A549 (cell line): ENCODE data around the gene NECTIN1. TPM values are rescaled to one million over a fixed set of nuclear protein-coding genes. Genes with fewer than 3 reads are reported as not detected.

Experiments used
- ATAC-seq, 2 experiments: fragments of 200-7000 bp in 1 of 2; fragments of >200 bp in 1 of 2; cut with Nextera tagmentation in 1 of 2; cut with Tn5 transposase in 1 of 2; 3 replicates each; pipeline versions ENCODE4 v1.8.0 to v1.9.1; 2018 to 2020; ENCODE audit warnings: mild to moderate bottlenecking in 1 of 2, moderate library complexity in 1 of 2
- CTCF ChIA-PET: fragments of 300-600 bp; sonication (Branson Sonifier 250); formaldehyde crosslinking; extraction: SDS; loops from one replicate; lab custom pipeline; 2021; ENCODE audit warnings: antibody characterized with exemption, inconsistent platforms; lab: Yijun Ruan, JAX
- POLR2A ChIA-PET: fragments of 350-600 bp; formaldehyde crosslinking; extraction: SDS; loops from one replicate; lab custom pipeline; 2021; ENCODE audit warnings: antibody characterized with exemption, inconsistent platforms; lab: Yijun Ruan, JAX
- DNase-seq, 2 experiments: peaks; one replicate each; pipeline versions ENCODE4 v3.0.0 to v3.0.0-alpha.2; 2011 to 2016; ENCODE audit warnings: low read depth in 1 of 2, low spot score in 1 of 2
- FAIRE-seq: peaks from 2 replicates; lab custom pipeline; 2011; peaks lifted over from hg19 to GRCh38; lab: Jason Lieb, UNC
- H3K27ac ChIP-seq, 2 experiments: fragments of >200 bp; sonication (Bioruptor Twin); formaldehyde crosslinking; 3 replicates each; pipeline ENCODE4 v1.5.1; 2016 to 2017
- H3K4me1 ChIP-seq: fragments of >200 bp; sonication (Bioruptor Twin); formaldehyde crosslinking; 3 replicates; pipeline ENCODE4 v1.6.1; 2016
- H3K4me2 ChIP-seq: fragments of >200 bp; sonication (Bioruptor Twin); formaldehyde crosslinking; 3 replicates; pipeline ENCODE4 v1.6.1; 2016
- H3K4me3 ChIP-seq: fragments of >200 bp; sonication (Bioruptor Twin); formaldehyde crosslinking; 3 replicates; pipeline ENCODE4 v1.5.1; 2016
- H3K9me3 ChIP-seq: fragments of >200 bp; sonication (Bioruptor Twin); formaldehyde crosslinking; 3 replicates; pipeline ENCODE4 v1.6.1; 2016
- CBX2 ChIP-seq: fragments of 200-600 bp; sonication (generic); IDR thresholded peaks from 2 replicates; pipeline ENCODE4 v1.6.1; 2016; ENCODE audit warnings: low read depth, mild to moderate bottlenecking, borderline replicate concordance
- CHD2 ChIP-seq: fragments of 150-350 bp; IDR thresholded peaks from 2 replicates; pipeline ENCODE4 v1.6.1; 2014; ENCODE audit warnings: low read length; ENCODE audit not compliant: partially characterized antibody
- CHD4 ChIP-seq: fragments of 200-600 bp; sonication (generic); IDR thresholded peaks from 2 replicates; pipeline ENCODE4 v1.6.1; 2016; ENCODE audit warnings: antibody characterized with exemption, mild to moderate bottlenecking, borderline replicate concordance
- CTCF ChIP-seq: fragments of >200 bp; sonication (Bioruptor Twin); formaldehyde crosslinking; IDR thresholded peaks from 3 replicates; pipeline ENCODE4 v1.5.1; 2016
- EHMT2 ChIP-seq: fragments of 200-600 bp; sonication (generic); IDR thresholded peaks from 2 replicates; pipeline ENCODE4 v1.6.1; 2016; ENCODE audit warnings: antibody characterized with exemption, low read depth, mild to moderate bottlenecking, moderate library complexity
- ESRRA ChIP-seq: fragments of 150-350 bp; IDR thresholded peaks from 2 replicates; pipeline ENCODE4 v1.6.1; 2014; ENCODE audit warnings: mild to moderate bottlenecking, low read length, borderline replicate concordance
- FOXS1 ChIP-seq: fragments of 250-450 bp; sonication (Bioruptor Pico); IDR thresholded peaks from 2 replicates; pipeline ENCODE4 v1.5.0; 2020; ENCODE audit warnings: mild to moderate bottlenecking, moderate library complexity
- HEYL ChIP-seq: fragments of 250-450 bp; sonication (Bioruptor Pico); IDR thresholded peaks from 2 replicates; pipeline ENCODE4 v1.8.0; 2021; ENCODE audit warnings: mild to moderate bottlenecking, moderate library complexity
- HOXA7 ChIP-seq: fragments of 250-450 bp; sonication (Bioruptor Pico); IDR thresholded peaks from 2 replicates; pipeline ENCODE4 v1.5.0; 2020; ENCODE audit warnings: mild to moderate bottlenecking, moderate library complexity
- KDM1A ChIP-seq: fragments of 200-600 bp; sonication (generic); IDR thresholded peaks from 2 replicates; pipeline ENCODE4 v1.6.1; 2016; ENCODE audit warnings: low read depth, mild to moderate bottlenecking
- MAFK ChIP-seq: fragments of 450-650 bp; IDR thresholded peaks from 2 replicates; pipeline ENCODE4 v1.6.1; 2014; ENCODE audit not compliant: partially characterized antibody
- MAX ChIP-seq: IDR thresholded peaks from 2 replicates; pipeline ENCODE4 v1.6.1; 2012
- MYC ChIP-seq: IDR thresholded peaks from 2 replicates; pipeline ENCODE4 v1.6.1; 2012; ENCODE audit warnings: mild to moderate bottlenecking, inconsistent platforms, low read length, improper control_type of control experiment, borderline replicate concordance
- NPAS2 ChIP-seq: fragments of 250-450 bp; sonication (Bioruptor Pico); IDR thresholded peaks from 2 replicates; pipeline ENCODE4 v1.8.0; 2022; ENCODE audit warnings: mild to moderate bottlenecking, moderate library complexity, borderline replicate concordance
- NR3C1 ChIP-seq: fragments of >200 bp; sonication (Bioruptor Twin); formaldehyde crosslinking; IDR thresholded peaks from 3 replicates; pipeline ENCODE4 v1.6.1; 2017
- PBX3 ChIP-seq: IDR thresholded peaks from 2 replicates; pipeline ENCODE4 v1.6.1; 2012
- PHF8 ChIP-seq: fragments of 200-600 bp; sonication (generic); IDR thresholded peaks from 2 replicates; pipeline ENCODE4 v1.6.1; 2016; ENCODE audit warnings: low read depth, mild to moderate bottlenecking, antibody characterized with exemption, moderate library complexity, borderline replicate concordance
- RFX5 ChIP-seq: fragments of 450-650 bp; IDR thresholded peaks from 2 replicates; pipeline ENCODE4 v1.7.1; 2014; ENCODE audit warnings: antibody characterized with exemption, mild to moderate bottlenecking, moderate library complexity
- ZSCAN20 ChIP-seq: fragments of 250-450 bp; sonication (Bioruptor Pico); IDR thresholded peaks from 2 replicates; pipeline ENCODE4 v1.8.0; 2022; ENCODE audit warnings: mild to moderate bottlenecking, moderate library complexity
- WGBS: methylation state at CpG from one replicate; pipeline ENCODE4 v1.1.6; 2017; ENCODE audit errors: missing lambda C conversion rate; 5-methylcytosine and 5-hydroxymethylcytosine counted together
- polyA plus RNA-seq, 4 experiments: library from polyadenylated mRNA; depleted of rRNA in 3 of 4; stranded (reverse); fragments of >200 nt; fragmentation: RNase III in 1 of 4; extraction: RNeasy Plus Mini Kit Qiagen cat#74134 plus additional on column Dnase treatment in 1 of 4; gene quantifications; 2 replicates in 3 of 4; 3 replicates in 1 of 4; pipeline ENCODE4 v1.2.3, GENCODE V29; 2011 to 2017

The NECTIN1 gene
- polyA plus RNA-seq, 2 of the 4 experiments (the other 2 are of a cell fraction): 2.2 to 5.5 TPM

GRCh38 chr11:119747868-119748660 lies 19.1 kb upstream of the NECTIN1 start:
- H3K4me3 ChIP-seq: no peak overlapping the region
- H3K4me1 ChIP-seq: no peaks in the 10 kb centered on the region
- no peak for ATAC-seq
- H3K27ac ChIP-seq: no peak overlapping the region
- no peaks in the 10 kb centered on the region for H3K9me3 ChIP-seq
- CTCF ChIA-PET: interaction anchor here (0.5 to 2.4 kb wide), 3 partner anchors 14 to 124 kb away, joined by 3 to 11 read pairs (median 3); partner anchors contain the start of gene NECTIN1
- no peak for TF ChIP-seq RFX5
- TF ChIP-seq HOXA7 (CRISPR knock-in tag): no peak
- no peak for TF ChIP-seq CTCF
- no peak for TF ChIP-seq CHD4
- no peak for FAIRE-seq
- no peak overlapping the region for H3K4me2 ChIP-seq
- WGBS: 61% methylated on average over 12 of the region's 15 CpGs
- no peak for DNase-seq
- POLR2A ChIA-PET: no interaction called here

GRCh38 chr11:119745776-119746535 lies 17.0 kb upstream of the NECTIN1 start:
- Histone ChIP-seq H3K27ac (no peak overlapping the region), H3K9me3 (no peaks in the 10 kb centered on the region), H3K4me1 (no peaks in the 10 kb centered on the region), H3K4me3 (no peak overlapping the region), H3K4me2 (no peak overlapping the region)
- TF ChIP-seq MAX (no peak), MAFK (no peak), MYC (no peak), NPAS2 (no peak), HEYL (no peak), ESRRA (no peak), NR3C1 (no peak), CBX2 (no peak), PBX3 (no peak), RFX5 (no peak), PHF8 (no peak), FOXS1 (no peak), KDM1A (no peak)
- POLR2A ChIA-PET: no interaction called here
- ATAC-seq: no peak
- DNase-seq: no peak
- no peak for FAIRE-seq
- 41% methylated on average over 13 of the region's 16 CpGs for WGBS
- CTCF ChIA-PET: interaction anchor here (1.1 kb wide), 1 partner anchor 80 kb away, joined by 3 read pairs; no protein-coding TSS in a partner anchor

- ChIA-PET CTCF (interaction anchor here (1.6 kb wide), 1 partner anchor 14 kb away, joined by 3 read pairs; no protein-coding TSS in a partner anchor), POLR2A (no interaction called here)
- no peak for FAIRE-seq
- 22% methylated on average over 5 of the region's 5 CpGs for WGBS
- no peak for TF ChIP-seq ZSCAN20 (CRISPR knock-in tag)
- no peak for TF ChIP-seq NPAS2
- no peak for TF ChIP-seq ESRRA
- TF ChIP-seq PHF8: no peak
- TF ChIP-seq EHMT2: no peak
- no peak for TF ChIP-seq CHD2
- Histone ChIP-seq H3K4me3 (no peak overlapping the region), H3K4me2 (no peak overlapping the region), H3K9me3 (no peaks in the 10 kb centered on the region), H3K4me1 (no peaks in the 10 kb centered on the region), H3K27ac (no peak overlapping the region)
- DNase-seq: no peak
- ATAC-seq: no peak
Measured at GRCh38 chr11:119745112-119745511, 16.1 kb upstream of the NECTIN1 start.
